GM12864 (cell line): ENCODE measurements around the gene KIF1B.
"Not testable (repeated sequence)": the region's sequence is repeated elsewhere in the genome, so short reads cannot be mapped to it uniquely, and the experiment has no call there.

Source experiments
- DNase-seq: peaks from one replicate; pipeline ENCODE4 v3.0.0-alpha.2; 2011; ENCODE audit warnings: low read depth
- H3K4me3 ChIP-seq: 2 replicates; pipeline ENCODE4 v1.5.1; 2011; ENCODE audit warnings: mild to moderate bottlenecking, low read depth, low read length, control low read depth
- TF ChIP-seq, protein P1 (sequence below): IDR thresholded peaks from 2 replicates; pipeline ENCODE4 v1.5.1; 2011; ENCODE audit warnings: low read depth, mild to moderate bottlenecking, moderate library complexity, low read length, control low read depth, inconsistent platforms; ENCODE audit errors: missing control alignments

KIF1B gene

DNA sequence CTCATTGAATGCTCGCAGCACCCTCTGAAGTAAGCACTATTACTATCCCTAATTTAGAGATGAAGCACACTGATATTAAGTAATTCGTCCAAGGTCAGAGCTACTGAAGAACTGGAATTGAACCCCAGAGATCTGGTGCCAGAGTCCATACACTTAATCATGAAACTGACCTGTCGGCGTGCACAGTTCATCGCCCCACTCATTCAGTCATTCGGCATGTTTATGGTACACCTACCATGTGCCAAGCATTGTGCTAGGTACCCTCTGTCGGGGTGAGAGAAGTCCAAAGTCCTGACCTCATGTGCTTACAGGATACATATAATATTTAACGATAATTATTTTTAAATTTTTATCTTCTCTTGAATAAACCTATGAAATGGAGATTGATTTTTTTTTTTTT is 214.3 kb downstream of the KIF1B start:
- DNase-seq: no peak
- TF ChIP-seq, protein P1, sequence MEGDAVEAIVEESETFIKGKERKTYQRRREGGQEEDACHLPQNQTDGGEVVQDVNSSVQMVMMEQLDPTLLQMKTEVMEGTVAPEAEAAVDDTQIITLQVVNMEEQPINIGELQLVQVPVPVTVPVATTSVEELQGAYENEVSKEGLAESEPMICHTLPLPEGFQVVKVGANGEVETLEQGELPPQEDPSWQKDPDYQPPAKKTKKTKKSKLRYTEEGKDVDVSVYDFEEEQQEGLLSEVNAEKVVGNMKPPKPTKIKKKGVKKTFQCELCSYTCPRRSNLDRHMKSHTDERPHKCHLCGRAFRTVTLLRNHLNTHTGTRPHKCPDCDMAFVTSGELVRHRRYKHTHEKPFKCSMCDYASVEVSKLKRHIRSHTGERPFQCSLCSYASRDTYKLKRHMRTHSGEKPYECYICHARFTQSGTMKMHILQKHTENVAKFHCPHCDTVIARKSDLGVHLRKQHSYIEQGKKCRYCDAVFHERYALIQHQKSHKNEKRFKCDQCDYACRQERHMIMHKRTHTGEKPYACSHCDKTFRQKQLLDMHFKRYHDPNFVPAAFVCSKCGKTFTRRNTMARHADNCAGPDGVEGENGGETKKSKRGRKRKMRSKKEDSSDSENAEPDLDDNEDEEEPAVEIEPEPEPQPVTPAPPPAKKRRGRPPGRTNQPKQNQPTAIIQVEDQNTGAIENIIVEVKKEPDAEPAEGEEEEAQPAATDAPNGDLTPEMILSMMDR: no peak
- H3K4me3 ChIP-seq: no peak overlapping the region

DNA sequence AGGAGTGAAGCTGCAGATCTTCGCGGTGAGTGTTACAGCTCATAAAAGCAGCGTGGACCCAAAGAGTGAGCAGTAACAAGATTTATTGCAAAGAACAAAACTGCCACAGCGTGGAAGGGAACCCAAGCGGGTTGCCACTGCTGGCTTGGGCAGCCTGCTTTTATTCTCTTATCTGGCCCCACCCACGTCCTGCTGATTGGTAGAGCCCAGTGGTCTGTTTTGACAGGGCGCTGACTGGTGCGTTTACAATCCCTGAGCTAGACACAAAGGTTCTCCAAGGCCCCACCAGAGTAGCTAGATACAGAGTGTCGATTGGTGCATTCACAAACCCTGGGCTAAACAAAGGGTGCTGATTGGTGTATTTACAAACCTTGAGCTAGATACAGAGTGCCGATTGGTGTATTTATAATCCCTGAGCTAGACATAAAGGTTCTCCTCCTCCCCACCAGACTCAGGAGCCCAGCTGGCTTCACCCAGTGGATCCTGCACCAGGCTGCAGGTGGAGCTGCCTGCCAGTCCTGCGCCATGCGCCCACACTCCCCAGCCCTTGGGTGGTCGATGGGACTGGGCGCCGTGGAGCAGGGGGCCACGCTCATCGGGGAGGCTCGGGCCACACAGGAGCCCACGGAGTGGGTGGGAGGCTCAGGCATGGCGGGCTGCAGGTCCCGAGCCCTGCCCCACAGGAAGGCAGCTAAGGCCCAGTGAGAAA is 215.6 kb downstream of the KIF1B start:
- H3K4me3 ChIP-seq, DNase-seq: not testable (repeated sequence)

DNA sequence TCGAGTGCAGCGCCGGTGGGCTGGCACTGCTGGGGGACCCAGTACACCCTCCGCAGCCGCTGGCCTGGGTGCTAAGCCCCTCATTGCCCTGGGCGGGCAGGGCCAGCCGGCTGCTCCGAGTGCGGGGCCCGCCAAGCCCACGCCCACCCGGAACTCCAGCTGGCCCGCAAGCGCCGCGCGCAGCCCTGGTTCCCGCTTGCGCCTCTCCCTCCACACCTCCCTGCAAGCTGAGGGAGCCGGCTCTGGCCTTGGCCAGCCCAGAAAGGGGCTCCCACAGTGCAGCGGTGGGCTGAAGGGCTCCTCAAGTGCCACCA is 216.1 kb downstream of the KIF1B start:
- DNase-seq, H3K4me3 ChIP-seq: not testable (repeated sequence)

DNA sequence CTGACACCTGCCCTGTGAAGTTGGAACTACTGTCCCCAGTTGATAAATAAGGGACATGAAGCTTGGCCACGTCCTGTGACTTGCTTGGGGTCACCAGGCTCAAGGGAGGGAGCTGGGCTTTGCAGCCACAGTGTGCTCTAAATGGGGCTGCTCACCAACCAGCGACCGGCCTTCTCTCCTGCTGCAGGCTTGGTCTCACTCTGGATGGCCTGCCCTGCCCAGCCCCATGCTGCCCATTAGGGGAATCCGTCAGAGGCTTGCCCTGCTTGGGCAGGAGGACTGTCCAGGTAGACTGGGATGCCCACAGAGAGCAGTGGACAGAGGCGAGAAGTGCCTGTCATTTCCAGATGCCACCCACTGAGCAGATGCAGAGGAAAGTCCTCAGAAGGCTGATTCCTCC is 218.6 kb downstream of the KIF1B start:
- H3K4me3 ChIP-seq: no peak overlapping the region
- TF ChIP-seq, protein P1: no peak
- DNase-seq: no peak

DNA sequence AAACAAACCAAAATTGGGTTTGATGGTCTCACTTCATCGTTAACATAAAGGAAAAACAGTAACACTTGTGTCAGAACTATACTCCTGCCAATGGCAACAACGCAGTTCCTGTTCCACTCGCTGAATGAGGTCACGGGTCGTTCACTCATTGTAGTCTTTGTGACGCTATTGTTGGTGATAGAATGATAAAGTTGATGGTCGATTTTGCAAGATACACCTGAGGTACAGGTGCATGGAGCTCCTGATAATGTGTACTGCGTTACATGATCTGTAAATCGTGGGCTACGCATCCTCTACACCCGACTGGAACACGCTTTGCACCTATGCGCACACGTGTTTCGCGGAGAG is 219.5 kb downstream of the KIF1B start:
- TF ChIP-seq, protein P1: no peak
- DNase-seq: no peak
- peak overlapping the region; percentile 96 for H3K4me3 ChIP-seq

DNA sequence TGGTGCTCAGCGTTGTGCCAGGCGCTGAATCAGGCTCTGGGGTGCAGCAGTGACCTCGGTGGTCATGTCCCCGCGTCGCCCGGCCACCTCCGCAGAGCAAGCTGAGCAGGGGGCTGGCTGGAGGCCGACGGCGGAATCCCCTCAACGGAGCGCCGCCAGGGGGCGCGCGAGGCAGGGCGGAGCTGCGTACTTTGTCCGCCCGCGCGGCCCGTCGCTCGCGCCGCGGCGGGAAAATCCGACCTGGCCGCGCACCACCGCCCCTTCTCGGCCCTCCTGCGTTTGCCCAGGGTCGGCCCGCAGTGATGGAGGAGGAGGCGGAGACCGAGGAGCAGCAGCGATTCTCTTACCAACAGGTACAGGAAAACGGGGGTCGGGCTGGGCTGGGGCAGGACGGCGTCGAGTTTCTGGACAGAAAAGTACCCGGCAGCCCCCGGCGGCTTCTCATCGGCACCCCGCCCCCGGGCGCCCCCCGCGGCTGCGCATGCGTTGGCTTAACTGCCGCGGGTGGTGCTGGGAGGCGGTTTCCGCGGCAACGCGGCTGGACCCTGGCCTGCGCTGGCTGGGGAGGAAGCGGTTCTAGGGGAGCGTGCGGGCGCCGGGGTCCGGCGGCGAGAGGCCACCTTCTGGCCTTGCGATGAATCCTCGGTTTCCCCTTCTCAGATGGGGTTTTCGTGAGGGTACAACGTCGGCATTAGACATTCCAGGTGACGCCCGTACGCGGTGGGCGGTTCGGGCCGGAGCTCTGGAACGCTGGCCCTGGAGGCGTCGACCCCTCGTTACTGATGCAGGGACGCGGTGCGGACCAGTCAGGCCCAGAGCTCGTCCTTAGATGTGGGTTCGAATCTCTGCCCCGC is 220.1 kb downstream of the KIF1B start, which contains the start of gene CENPS:
TSS of gene CENPS (plus strand) at position 218 of the 854 bp plus-strand sequence. CDS start at position 303, 85 bp downstream.
- TF ChIP-seq, protein P1: peak; percentile 92
- H3K4me3 ChIP-seq: peak within 1 kb of the TSS; percentile 96
- DNase-seq: peak; percentile 63
